Smooth muscle cell (in vitro differentiated cells): ENCODE data around the gene EFNA1. TPM values are rescaled to one million over a fixed set of nuclear protein-coding genes. Genes with fewer than 3 reads are reported as not detected.

Source experiments
- DNase-seq: peaks from one replicate; lab custom pipeline; 2025; ENCODE audit not compliant: unreplicated experiment; lab: John Stamatoyannopoulos, UW
- H2AFZ ChIP-seq: fragments of 200-600 bp; sonication (generic); 2 replicates; pipeline ENCODE4 v1.6.0; 2016; ENCODE audit warnings: antibody characterized with exemption, low read depth, mild to moderate bottlenecking
- H3F3A ChIP-seq: fragments of 200-600 bp; sonication (generic); 2 replicates; pipeline ENCODE4 v1.6.0; 2017; ENCODE audit warnings: antibody characterized with exemption, low read depth
- H3K27ac ChIP-seq: fragments of 200-600 bp; sonication (generic); 2 replicates; pipeline ENCODE4 v1.5.1; 2016; ENCODE audit warnings: low read depth, mild to moderate bottlenecking
- H3K27me3 ChIP-seq: fragments of 200-600 bp; sonication (generic); 2 replicates; pipeline ENCODE4 v1.6.1; 2016; ENCODE audit warnings: low read depth, mild to moderate bottlenecking
- H3K36me3 ChIP-seq: fragments of 200-600 bp; sonication (generic); 2 replicates; pipeline ENCODE4 v1.5.1; 2016; ENCODE audit warnings: low read depth
- H3K4me1 ChIP-seq: fragments of 200-600 bp; sonication (generic); 2 replicates; pipeline ENCODE4 v1.5.1; 2016; ENCODE audit warnings: low read depth
- H3K4me2 ChIP-seq: fragments of 200-600 bp; sonication (generic); 2 replicates; pipeline ENCODE4 v1.6.0; 2016; ENCODE audit warnings: mild to moderate bottlenecking
- H3K4me3 ChIP-seq: fragments of 200-600 bp; sonication (generic); 2 replicates; pipeline ENCODE4 v1.5.1; 2016; ENCODE audit warnings: mild to moderate bottlenecking
- H3K79me2 ChIP-seq: fragments of 200-600 bp; sonication (generic); 2 replicates; pipeline ENCODE4 v1.6.0; 2016; ENCODE audit warnings: low read depth, mild to moderate bottlenecking
- H3K9ac ChIP-seq: fragments of 200-600 bp; sonication (generic); 2 replicates; pipeline ENCODE4 v1.6.0; 2016; ENCODE audit warnings: low read depth
- H3K9me3 ChIP-seq: fragments of 200-600 bp; sonication (generic); replicated peaks from 2 replicates; pipeline ENCODE4 v1.5.1; 2016; ENCODE audit warnings: low read depth
- H4K20me1 ChIP-seq: fragments of 200-600 bp; sonication (generic); 2 replicates; pipeline ENCODE4 v1.6.0; 2016; ENCODE audit warnings: low read depth
- WGBS: methylation state at CpG from one replicate; pipeline ENCODE4 v1.1.7; 2016; ENCODE audit warnings: low lambda C conversion rate; 5-methylcytosine and 5-hydroxymethylcytosine counted together
- polyA plus RNA-seq: library from polyadenylated mRNA; unstranded; fragments of >200 nt; fragmentation: Nextera tagmentation; extraction: Ambion mirVana; gene quantifications from 2 replicates; pipeline ENCODE4 v1.2.1, GENCODE V29; 2016
- total RNA-seq: library from RNA; depleted of rRNA; stranded (reverse); fragments of >200 nt; gene quantifications from 2 replicates; pipeline ENCODE4 v1.2.3, GENCODE V29; 2014
- TF ChIP-seq, protein P1 (sequence below): fragments of 200-600 bp; sonication (generic); IDR thresholded peaks from 2 replicates; pipeline ENCODE4 v1.5.1; 2017; ENCODE audit warnings: borderline replicate concordance, mild to moderate bottlenecking, antibody characterized with exemption; ENCODE audit not compliant: insufficient read depth, poor library complexity, severe bottlenecking

The EFNA1 gene
- total and polyA plus RNA-seq, 2 experiments from 2014 or later, result 16.4 to 20.9 TPM

DNA sequence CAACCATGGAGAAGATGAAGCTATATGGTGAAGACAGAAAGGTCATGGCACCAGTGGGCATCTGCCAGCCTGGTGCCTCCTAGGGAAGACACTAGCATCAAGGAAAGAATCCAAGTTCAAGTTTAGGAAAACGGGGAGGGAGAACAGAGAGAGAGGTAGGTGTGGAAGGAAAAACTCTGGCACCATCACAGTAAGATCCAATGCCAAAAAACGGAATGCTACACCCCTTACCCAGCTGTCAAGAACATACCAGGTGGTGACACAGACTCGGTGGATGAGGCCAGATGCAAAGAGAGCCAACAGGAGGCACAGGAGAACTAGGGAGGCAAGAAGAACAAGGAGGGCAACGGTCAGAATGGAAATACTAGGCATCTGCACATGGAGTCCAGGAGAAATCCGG lies 41.9 kb downstream of the EFNA1 start:
- H2AFZ ChIP-seq, result no peak overlapping the region
- H4K20me1 ChIP-seq, result no peaks in the 10 kb centered on the region
- H3F3A ChIP-seq, result no peaks in the 10 kb centered on the region
- H3K27me3 ChIP-seq, result no peaks in the 10 kb centered on the region
- no peak overlapping the region for H3K9ac ChIP-seq
- WGBS, result 96% methylated on average over 5 of the region's 5 CpGs
- TF ChIP-seq, protein P1, sequence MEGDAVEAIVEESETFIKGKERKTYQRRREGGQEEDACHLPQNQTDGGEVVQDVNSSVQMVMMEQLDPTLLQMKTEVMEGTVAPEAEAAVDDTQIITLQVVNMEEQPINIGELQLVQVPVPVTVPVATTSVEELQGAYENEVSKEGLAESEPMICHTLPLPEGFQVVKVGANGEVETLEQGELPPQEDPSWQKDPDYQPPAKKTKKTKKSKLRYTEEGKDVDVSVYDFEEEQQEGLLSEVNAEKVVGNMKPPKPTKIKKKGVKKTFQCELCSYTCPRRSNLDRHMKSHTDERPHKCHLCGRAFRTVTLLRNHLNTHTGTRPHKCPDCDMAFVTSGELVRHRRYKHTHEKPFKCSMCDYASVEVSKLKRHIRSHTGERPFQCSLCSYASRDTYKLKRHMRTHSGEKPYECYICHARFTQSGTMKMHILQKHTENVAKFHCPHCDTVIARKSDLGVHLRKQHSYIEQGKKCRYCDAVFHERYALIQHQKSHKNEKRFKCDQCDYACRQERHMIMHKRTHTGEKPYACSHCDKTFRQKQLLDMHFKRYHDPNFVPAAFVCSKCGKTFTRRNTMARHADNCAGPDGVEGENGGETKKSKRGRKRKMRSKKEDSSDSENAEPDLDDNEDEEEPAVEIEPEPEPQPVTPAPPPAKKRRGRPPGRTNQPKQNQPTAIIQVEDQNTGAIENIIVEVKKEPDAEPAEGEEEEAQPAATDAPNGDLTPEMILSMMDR, result no peak
- no peak overlapping the region for H3K27ac ChIP-seq
- H3K9me3 ChIP-seq, result no peaks in the 10 kb centered on the region
- no peak overlapping the region for H3K4me3 ChIP-seq
- H3K36me3 ChIP-seq, result no peaks in the 10 kb centered on the region
- no peak overlapping the region for H3K4me2 ChIP-seq
- H3K79me2 ChIP-seq, result peaks cover 16% of the 10 kb centered on the region
- DNase-seq, result no peak
- peaks cover 13% of the 10 kb centered on the region for H3K4me1 ChIP-seq

DNA sequence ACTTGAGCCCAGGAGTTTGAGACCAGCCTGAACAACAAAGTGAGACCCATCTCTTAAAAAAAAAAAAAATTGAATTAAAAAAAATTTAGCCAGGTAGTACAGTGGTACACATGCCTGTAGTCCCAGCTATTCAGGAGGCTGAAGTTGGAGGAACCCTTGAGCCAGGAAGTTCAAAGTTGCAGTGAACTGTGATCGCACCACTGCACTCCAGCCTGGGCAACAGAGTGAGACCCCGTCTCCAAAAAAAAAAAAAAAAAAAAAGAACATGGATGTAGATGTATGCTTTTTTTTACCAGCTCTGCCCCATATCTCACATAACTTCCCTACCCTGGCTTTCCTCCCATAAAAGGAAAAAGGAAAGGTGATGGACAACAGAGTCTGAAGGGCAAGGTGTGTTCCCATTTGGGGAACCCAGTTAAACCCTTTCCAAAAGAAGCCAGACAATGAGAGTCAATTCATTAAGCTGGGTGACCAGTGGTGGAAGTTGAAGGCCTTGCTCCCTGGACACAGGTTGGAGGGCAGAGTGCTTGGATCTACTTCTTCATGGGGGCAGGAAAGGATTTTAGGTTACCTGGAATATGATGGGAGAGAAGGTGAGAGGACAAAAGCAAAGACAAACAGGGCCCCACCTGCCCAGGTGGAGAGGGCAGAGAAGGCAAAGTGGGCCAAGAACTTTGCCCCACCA lies 42.6 kb downstream of the EFNA1 start:
- no peak overlapping the region for H3K9ac ChIP-seq
- no peak overlapping the region for H3K4me2 ChIP-seq
- peaks cover 16% of the 10 kb centered on the region for H3K79me2 ChIP-seq
- TF ChIP-seq, protein P1, result no peak
- peaks cover 13% of the 10 kb centered on the region for H3K4me1 ChIP-seq
- H2AFZ ChIP-seq, result no peak overlapping the region
- no peaks in the 10 kb centered on the region for H3K36me3 ChIP-seq
- no peaks in the 10 kb centered on the region for H4K20me1 ChIP-seq
- no peaks in the 10 kb centered on the region for H3K9me3 ChIP-seq
- H3F3A ChIP-seq, result no peaks in the 10 kb centered on the region
- no peaks in the 10 kb centered on the region for H3K27me3 ChIP-seq
- no peak for DNase-seq
- H3K4me3 ChIP-seq, result no peak overlapping the region
- 100% methylated on average over 1 of the region's 2 CpGs for WGBS
- H3K27ac ChIP-seq, result no peak overlapping the region

DNA sequence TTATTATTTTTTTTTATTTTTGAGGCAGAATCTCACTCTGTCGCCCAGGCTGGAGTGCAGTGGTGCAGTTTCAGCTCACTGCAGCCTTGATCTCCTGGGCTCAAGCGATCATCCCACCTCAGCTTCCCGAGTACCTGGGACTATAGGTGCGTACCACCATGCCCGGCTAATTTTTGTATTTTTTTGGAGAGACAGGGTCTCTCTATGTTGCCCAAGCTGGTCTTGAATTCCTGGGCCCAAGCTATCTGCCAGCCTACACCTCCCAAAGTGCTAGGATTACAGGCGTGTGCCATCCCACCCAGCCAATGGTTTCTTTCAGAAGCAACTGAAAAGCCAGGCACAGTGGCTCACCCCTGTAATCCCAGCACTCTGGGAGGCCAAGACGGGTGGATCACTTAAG lies 43.1 kb downstream of the EFNA1 start:
- H3K4me1 ChIP-seq, result peaks cover 11% of the 10 kb centered on the region
- H3K27ac ChIP-seq, result no peak overlapping the region
- H3K4me2 ChIP-seq, result no peak overlapping the region
- H4K20me1 ChIP-seq, result no peaks in the 10 kb centered on the region
- H3K27me3 ChIP-seq, result no peaks in the 10 kb centered on the region
- H3K79me2 ChIP-seq, result peaks cover 16% of the 10 kb centered on the region
- TF ChIP-seq, protein P1, result no peak
- H3K36me3 ChIP-seq, result no peaks in the 10 kb centered on the region
- no peaks in the 10 kb centered on the region for H3K9me3 ChIP-seq
- no peak overlapping the region for H3K4me3 ChIP-seq
- H3F3A ChIP-seq, result no peaks in the 10 kb centered on the region
- 95% methylated on average over 7 of the region's 7 CpGs for WGBS
- DNase-seq, result no peak
- no peak overlapping the region for H2AFZ ChIP-seq
- H3K9ac ChIP-seq, result no peak overlapping the region
